Naive thymus-derived CD8-positive, alpha-beta T cell (primary cell): Measurements from ENCODE around the gene GOLPH3. TPM values are rescaled to one million over a fixed set of nuclear protein-coding genes. Genes with fewer than 3 reads are reported as not detected.
"Not testable (repeated sequence)": the region's sequence is repeated elsewhere in the genome, so short reads cannot be mapped to it uniquely, and the experiment has no call there.

Experiments
- ATAC-seq, 2 donors: fragments of 150-1000 bp; cut with Tn5 transposase in 1 of 2; sonication (Bioruptor Pico), chemical (Tn5 transposase) in 1 of 2; 1 replicate in 1 of 2; 2 replicates in 1 of 2; pipeline ENCODE4 v1.10.0; 2021; ENCODE audit warnings: mild to moderate bottlenecking in 2 of 2, moderate library complexity in 2 of 2
- POLR2A ChIA-PET: fragments of 350-600 bp; sonication (Branson Sonifier 250); formaldehyde crosslinking; loops from one replicate; lab custom pipeline; 2021; ENCODE audit warnings: antibody characterized with exemption; lab: Charles Lee
- DNase-seq, 10 donors: peaks; one replicate each; pipeline versions ENCODE4 v3.0.0 to v3.0.0-alpha.2; 2020 to 2022
- H3K27ac Mint-ChIP-seq, 10 donors: one replicate each; pipeline ENCODE4 v1.8.0; 2020 to 2022; ENCODE audit warnings: mild to moderate bottlenecking in 10 of 10, mixed read lengths in 10 of 10, moderate library complexity in 4 of 10, inconsistent platforms in 1 of 10
- H3K27me3 Mint-ChIP-seq, 5 donors: one replicate each; pipeline ENCODE4 v1.8.0; 2021 to 2022; ENCODE audit warnings: mixed read lengths in 5 of 5
- H3K36me3 Mint-ChIP-seq, 3 donors: one replicate each; pipeline ENCODE4 v1.8.0; 2020 to 2022; ENCODE audit warnings: mixed read lengths in 3 of 3, mild to moderate bottlenecking in 2 of 3, inconsistent platforms in 1 of 3
- H3K4me1 Mint-ChIP-seq, 4 donors: one replicate each; pipeline ENCODE4 v1.8.0; 2021 to 2022; ENCODE audit warnings: mixed read lengths in 4 of 4
- H3K4me3 Mint-ChIP-seq, 10 donors: one replicate each; pipeline ENCODE4 v1.8.0; 2020 to 2022; ENCODE audit warnings: mild to moderate bottlenecking in 10 of 10, mixed read lengths in 10 of 10, moderate library complexity in 6 of 10, inconsistent platforms in 1 of 10
- H3K9me3 Mint-ChIP-seq, 9 donors: one replicate each; pipeline ENCODE4 v1.8.0; 2020 to 2022; ENCODE audit warnings: mixed read lengths in 9 of 9, mild to moderate bottlenecking in 3 of 9, inconsistent platforms in 1 of 9, moderate library complexity in 1 of 9
- polyA plus RNA-seq, 3 donors: library from polyadenylated mRNA; unstranded; fragments of 300-500 nt; fragmentation: Illumina TruSeq; gene quantifications; one replicate each; pipeline ENCODE4 v1.2.3, GENCODE V29; 2021
- total RNA-seq, 8 experiments: library from RNA in 2 of 8; stranded (reverse) in 2 of 8; gene quantifications; one replicate each; pipeline ENCODE4 v1.2.3 and lab custom pipeline; 2021 to 2026

Gene GOLPH3
- total RNA-seq (10 to 100 TPM; 63.7 to 65.7 TPM), polyA plus RNA-seq (10 to 100 TPM; 64.0 to 88.0 (median 74.3) TPM), total RNA-seq (lab: John Stamatoyannopoulos, UW) (37.4 to 119 (median 93.6) reads per million in 6 experiments)

DNA sequence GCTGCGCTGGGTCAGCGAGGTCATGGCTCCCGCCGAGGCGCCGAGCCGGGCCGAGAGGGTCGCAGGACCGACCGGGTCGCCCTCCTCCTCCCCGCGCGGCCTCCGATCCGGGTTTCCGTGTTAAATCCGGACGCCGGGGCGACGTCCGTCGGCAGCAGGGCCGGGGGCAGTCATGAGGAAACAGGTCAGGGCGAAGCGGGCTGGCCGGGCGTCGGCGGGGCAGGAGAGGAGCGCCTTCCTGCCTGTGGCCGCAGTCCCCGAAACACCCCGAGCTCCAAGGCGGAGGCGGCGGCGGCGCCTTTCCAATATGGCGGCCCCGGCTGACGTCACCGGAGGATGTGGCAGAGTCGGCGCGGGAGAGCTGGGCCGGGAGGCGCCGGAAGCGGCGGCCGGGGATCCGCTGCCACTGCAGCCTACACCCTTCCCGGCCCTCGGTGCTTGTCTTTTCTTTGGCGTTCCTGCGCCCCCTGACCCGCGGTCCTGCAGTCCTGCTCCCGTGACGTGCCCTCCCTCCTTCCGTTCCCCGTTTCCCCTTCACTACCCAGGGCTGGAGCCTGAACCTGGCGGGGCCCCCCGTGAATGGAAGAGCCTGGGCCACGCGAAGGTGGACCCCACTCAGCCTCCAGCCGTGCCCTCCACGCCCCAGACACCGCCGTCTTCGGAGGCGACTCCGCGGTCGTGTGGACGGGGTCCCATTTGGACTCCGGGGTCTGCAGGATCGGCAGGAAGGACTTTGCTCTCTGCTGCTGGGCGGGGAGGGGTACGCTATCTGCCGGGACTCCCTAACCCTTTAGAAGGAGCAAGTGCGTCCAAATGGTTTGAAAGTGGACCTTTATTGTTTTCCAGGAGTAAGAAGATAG, at the start of gene GOLPH3:
Gene GOLPH3, minus strand, starts transcription at position 309 of the 860 bp plus-strand sequence. Its CDS starts 285 bp downstream, at position 24.
- H3K36me3 Mint-ChIP-seq: peaks cover 0 to 21% (median 6%) of the 10 kb centered on the region in 3 donors
- H3K9me3 Mint-ChIP-seq: no peaks in the 10 kb centered on the region
- peak within 1 kb of the TSS; percentile 95 to 99 (median 97) for H3K27ac Mint-ChIP-seq
- H3K4me1 Mint-ChIP-seq: peaks cover 12 to 41% (median 33%) of the 10 kb centered on the region in 4 donors
- ATAC-seq (peak; percentile 89 to 92), DNase-seq (peak; percentile 85 to 95 (median 89))
- H3K4me3 Mint-ChIP-seq: peak within 1 kb of the TSS; percentile 93 to 99 (median 97)
- H3K27me3 Mint-ChIP-seq: peaks cover 0 to 7% (median 2%) of the 10 kb centered on the region in 5 donors
- POLR2A ChIA-PET: interaction anchor here (0.6 to 3.0 kb wide), 10 partner anchors 8 to 771 kb away, joined by 3 to 10 read pairs (median 4); partner anchors contain the start of genes C5orf22, DROSHA, MTMR12 and SUB1

DNA sequence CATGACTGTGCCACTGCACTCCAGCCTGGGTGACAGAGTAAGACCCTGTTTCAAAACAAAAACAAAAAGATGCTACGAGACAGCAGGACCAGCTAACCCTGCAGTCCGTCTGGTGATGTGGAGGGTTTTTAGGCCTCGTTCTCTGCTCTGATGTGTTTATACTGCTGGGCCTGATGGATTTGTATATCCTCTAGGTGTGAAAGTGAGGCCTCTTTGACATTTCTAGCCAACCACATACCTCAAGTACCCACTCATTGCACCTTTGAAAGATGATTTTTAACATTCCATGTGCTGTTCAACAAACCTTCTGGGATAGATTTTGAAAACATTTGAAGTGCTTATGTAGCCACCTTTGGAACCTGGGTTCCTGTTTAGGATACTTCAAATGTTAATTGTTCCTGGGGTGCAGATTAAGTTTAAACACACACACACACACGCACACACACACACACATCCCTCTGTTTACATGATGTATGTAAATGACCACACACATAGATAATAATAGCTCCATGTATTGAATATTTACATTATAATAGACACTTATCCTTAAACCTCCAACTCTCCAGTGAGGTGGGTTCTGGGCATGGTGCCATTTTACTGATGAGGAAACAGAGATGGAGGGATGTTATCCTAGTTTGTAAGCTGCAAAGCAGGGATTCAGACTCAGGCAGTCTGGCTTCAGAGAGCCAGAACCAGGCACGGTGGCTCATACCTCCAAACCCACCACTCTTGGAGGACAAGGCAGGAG, 48.8 kb upstream of the GOLPH3 start:
- Mint-ChIP-seq H3K27ac (no peak overlapping the region), H3K4me3 (no peak overlapping the region), H3K4me1 (no peaks in the 10 kb centered on the region), H3K9me3 (no peaks in the 10 kb centered on the region), H3K36me3 (peaks cover 0 to 6% (median 5%) of the 10 kb centered on the region in 3 donors), H3K27me3 (no peaks in the 10 kb centered on the region)
- DNase-seq (no peak), ATAC-seq (no peak)
- POLR2A ChIA-PET: no interaction called here

DNA sequence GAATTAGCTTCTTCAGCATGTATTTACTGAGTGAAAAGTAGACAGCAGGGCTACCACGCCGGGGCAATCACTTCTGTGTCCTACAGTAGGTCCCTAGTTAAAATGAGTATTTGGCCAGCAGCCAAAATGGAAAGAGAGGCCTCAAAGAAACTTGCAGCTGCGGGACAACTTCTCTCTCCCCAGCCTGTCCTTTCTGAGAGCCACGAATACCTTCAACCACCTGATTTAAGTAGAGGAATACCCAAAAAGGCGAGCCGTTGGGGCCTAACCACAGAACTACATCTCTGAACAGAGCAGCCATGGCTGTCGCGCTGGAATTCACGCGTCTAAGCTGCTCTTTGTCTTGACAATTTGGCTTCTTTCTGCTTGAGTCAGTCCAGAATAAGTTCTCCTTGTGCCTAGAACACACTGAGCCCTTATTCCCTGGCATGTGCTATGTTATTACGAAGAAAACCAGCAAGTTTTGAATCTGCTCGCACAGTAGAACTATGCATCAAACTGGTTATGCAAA, 43.8 kb upstream of the GOLPH3 start:
- H3K9me3 Mint-ChIP-seq: peaks cover 0 to 2% (median 0%) of the 10 kb centered on the region in 9 donors

DNA sequence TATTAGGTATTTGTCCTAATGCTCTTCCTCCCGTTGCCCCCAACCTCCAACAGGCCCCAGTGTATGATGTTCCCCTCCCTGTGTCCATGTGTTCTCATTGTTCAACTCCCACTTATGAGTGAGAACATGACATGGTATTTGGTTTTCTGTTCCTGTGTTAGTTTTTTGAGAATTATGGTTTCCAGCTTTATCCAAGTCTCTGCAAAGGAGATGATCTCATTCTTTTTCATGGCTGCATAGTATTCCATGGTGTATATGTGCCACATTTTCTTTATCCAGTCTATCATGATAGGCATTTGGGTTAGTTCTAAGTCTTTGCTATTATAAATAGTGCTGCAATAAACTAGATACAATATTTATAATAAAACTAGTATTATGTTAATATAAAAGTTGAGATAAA, 40.2 kb upstream of the GOLPH3 start:
- H3K36me3 Mint-ChIP-seq, DNase-seq, H3K4me3 Mint-ChIP-seq, H3K27ac Mint-ChIP-seq, POLR2A ChIA-PET, H3K27me3 Mint-ChIP-seq, H3K9me3 Mint-ChIP-seq, ATAC-seq: not testable (repeated sequence)
- H3K4me1 Mint-ChIP-seq: peaks cover 0 to 12% (median 3%) of the 10 kb centered on the region in 4 donors

More for the DNA sequence above, 43.8 kb upstream of the GOLPH3 start:
- peak overlapping the region in 1 of 10 donors; percentile 29 for H3K27ac Mint-ChIP-seq
- no peak for ATAC-seq
- H3K36me3 Mint-ChIP-seq: no peaks in the 10 kb centered on the region
- H3K4me3 Mint-ChIP-seq: no peak overlapping the region
- no peak for DNase-seq
- POLR2A ChIA-PET: no interaction called here
- H3K4me1 Mint-ChIP-seq: no peaks in the 10 kb centered on the region
- peaks cover 0 to 3% (median 0%) of the 10 kb centered on the region in 5 donors for H3K27me3 Mint-ChIP-seq

DNA sequence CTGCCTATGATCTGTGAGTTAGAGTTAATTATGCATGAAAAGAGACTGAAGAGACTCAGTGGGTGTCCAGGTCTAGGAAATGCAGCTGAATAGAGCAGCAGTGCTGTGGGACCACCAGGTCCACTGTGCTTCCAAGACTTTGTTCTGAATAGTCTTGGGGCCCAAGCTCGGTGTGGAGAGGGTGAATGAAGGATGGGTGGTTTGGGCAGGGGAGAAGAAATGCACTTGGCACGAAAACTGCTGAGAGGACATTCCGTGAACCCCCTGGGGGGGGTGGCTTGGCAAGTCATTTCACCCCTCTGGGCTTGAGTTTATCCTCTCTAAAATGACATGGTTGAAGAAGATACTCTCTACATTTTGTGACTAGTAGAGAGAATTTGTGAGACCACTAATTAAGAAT, 36.0 kb upstream of the GOLPH3 start:
- Mint-ChIP-seq H3K9me3 (peaks cover 0 to 2% (median 0%) of the 10 kb centered on the region in 9 donors), H3K4me1 (peaks cover 0 to 12% (median 3%) of the 10 kb centered on the region in 4 donors), H3K36me3 (no peaks in the 10 kb centered on the region), H3K27ac (no peak overlapping the region), H3K27me3 (peaks cover 0 to 3% (median 0%) of the 10 kb centered on the region in 5 donors), H3K4me3 (no peak overlapping the region)
- ATAC-seq (no peak), DNase-seq (no peak)
- POLR2A ChIA-PET: no interaction called here

DNA sequence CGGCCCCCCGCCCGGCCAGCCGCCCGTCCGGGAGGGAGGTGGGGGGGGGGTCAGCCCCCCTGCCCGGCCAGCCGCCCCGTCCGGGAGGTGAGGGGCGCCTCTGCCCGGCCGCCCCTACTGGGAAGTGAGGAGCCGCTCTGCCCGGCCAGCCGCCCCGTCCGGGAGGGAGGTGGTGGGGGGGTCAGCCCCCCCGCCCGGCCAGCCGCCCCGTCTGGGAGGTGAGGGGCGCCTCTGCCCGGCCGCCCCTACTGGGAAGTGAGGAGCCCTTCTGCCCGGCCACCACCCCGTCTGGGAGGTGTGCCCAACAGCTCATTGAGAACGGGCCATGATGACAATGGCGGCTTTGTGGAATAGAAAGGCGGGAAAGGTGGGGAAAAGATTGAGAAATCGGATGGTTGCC, 34.7 kb upstream of the GOLPH3 start:
- H3K4me1 Mint-ChIP-seq: peaks cover 0 to 12% (median 3%) of the 10 kb centered on the region in 4 donors
- H3K27me3 Mint-ChIP-seq, DNase-seq, H3K36me3 Mint-ChIP-seq, H3K4me3 Mint-ChIP-seq, H3K9me3 Mint-ChIP-seq, ATAC-seq, POLR2A ChIA-PET, H3K27ac Mint-ChIP-seq: not testable (repeated sequence)

DNA sequence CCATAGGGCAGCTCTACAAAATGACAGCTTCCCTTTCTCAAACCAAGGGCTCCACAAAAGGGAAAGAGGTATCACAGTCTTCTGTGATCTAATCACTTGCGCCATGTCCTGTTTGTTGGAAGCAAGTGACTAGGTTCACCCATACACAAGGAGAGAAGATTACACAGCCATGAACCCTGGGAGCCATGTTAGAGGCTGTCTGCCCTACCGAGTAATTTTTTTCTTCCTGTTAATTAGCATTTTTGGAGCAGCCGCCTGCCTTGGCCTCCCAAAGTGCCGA, 33.2 kb upstream of the GOLPH3 start:
- Mint-ChIP-seq H3K27me3 (peaks cover 0 to 4% (median 0%) of the 10 kb centered on the region in 5 donors), H3K36me3 (no peaks in the 10 kb centered on the region), H3K4me3 (no peak overlapping the region), H3K4me1 (peaks cover 0 to 12% (median 3%) of the 10 kb centered on the region in 4 donors), H3K27ac (no peak overlapping the region), H3K9me3 (no peaks in the 10 kb centered on the region)
- no peak for ATAC-seq
- POLR2A ChIA-PET: no interaction called here
- DNase-seq: no peak

DNA sequence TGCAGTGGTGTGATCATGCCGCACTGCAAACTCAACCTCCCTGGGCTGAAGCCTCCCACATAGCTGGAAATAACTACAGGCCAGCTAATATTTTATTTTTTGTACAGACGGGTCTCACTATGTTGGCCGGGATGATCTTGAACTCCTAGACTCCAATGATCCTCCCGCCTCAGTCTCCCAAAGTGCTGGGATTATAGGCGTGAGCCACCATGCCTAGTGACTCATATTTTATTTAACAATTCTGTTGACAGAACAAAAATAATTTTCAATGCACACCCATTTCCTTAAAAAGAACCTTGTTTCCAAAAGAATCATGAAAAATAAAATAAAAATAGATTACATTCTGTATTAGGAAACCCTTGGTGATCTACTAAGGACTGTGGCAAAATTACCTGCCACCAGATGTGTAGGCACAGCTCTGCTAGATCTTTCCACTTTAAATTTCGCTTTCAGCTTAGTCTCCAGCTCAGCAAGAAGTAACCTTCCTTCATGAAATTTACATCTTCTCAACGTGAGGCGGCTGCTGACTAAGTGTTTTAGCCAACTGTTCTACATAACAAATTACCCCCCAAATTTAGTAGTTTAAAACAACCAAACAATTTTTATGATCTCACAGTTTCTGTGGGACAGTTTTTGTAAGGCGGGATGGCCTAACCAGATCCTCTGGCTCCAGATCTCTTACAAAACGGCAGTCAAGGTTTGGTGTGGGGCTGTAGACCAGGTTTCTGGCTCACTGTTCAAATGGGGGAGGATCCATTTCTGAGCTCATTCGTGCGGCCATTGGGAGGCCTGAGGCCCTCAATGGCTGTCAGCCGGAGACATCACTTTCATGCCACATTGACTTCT, 32.6 kb upstream of the GOLPH3 start:
- Mint-ChIP-seq H3K4me3 (no peak overlapping the region), H3K27me3 (peaks cover 0 to 5% (median 0%) of the 10 kb centered on the region in 5 donors), H3K27ac (peak overlapping the region in 1 of 10 donors; percentile 5), H3K9me3 (no peaks in the 10 kb centered on the region), H3K36me3 (no peaks in the 10 kb centered on the region), H3K4me1 (peaks cover 0 to 12% (median 3%) of the 10 kb centered on the region in 4 donors)
- ATAC-seq (no peak), DNase-seq (no peak)
- POLR2A ChIA-PET: no interaction called here

DNA sequence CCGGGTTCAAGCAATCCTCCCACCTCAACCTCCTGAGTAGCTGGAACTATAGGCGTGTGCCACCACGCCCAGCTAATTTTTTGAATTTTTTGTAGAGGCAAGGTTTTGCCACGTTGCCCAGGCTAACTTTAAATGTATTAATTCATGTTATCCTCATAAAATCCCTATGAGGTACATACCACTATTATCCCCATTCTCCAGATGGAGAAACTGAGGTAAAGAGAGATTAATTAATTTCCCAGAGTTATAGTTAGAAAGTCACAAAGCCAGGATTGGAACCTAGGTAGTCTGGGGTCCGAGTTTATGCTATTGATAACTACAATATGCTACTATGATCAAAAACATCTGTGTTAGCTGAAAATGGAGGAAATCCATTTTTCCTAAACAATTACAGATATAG, 31.9 kb upstream of the GOLPH3 start:
- no peak overlapping the region for H3K27ac Mint-ChIP-seq

DNA sequence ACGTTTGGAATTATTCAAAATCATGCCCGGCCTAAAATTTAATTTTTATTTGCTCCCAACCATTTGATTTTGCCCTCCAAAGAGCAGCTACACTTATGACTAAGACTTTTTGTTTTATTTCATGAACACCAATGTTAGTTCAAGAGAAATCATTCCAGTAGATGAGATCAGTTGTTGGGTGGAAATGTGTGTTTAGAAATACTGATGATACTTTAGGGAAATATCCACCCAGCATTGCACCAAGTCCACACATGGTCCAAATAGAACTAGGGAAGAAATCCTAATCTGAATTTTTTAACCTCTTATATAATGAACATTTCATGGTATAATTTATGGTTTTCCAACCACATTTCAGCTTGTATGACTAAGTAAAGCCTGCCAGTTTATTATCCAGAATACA, 28.3 kb upstream of the GOLPH3 start:
- no peak overlapping the region for H3K4me3 Mint-ChIP-seq
- peaks cover 0 to 12% (median 5%) of the 10 kb centered on the region in 5 donors for H3K27me3 Mint-ChIP-seq
- H3K4me1 Mint-ChIP-seq: no peaks in the 10 kb centered on the region
- no peaks in the 10 kb centered on the region for H3K9me3 Mint-ChIP-seq
- no peak overlapping the region for H3K27ac Mint-ChIP-seq
- POLR2A ChIA-PET: no interaction called here
- DNase-seq (no peak), ATAC-seq (no peak)
- H3K36me3 Mint-ChIP-seq: no peaks in the 10 kb centered on the region

More for the DNA sequence above, 31.9 kb upstream of the GOLPH3 start:
- no peaks in the 10 kb centered on the region for H3K9me3 Mint-ChIP-seq
- H3K4me1 Mint-ChIP-seq: peaks cover 0 to 8% (median 2%) of the 10 kb centered on the region in 4 donors
- POLR2A ChIA-PET: no interaction called here
- ATAC-seq (no peak), DNase-seq (no peak)
- no peak overlapping the region for H3K4me3 Mint-ChIP-seq
- H3K27me3 Mint-ChIP-seq: peaks cover 0 to 6% (median 0%) of the 10 kb centered on the region in 5 donors
- no peaks in the 10 kb centered on the region for H3K36me3 Mint-ChIP-seq

DNA sequence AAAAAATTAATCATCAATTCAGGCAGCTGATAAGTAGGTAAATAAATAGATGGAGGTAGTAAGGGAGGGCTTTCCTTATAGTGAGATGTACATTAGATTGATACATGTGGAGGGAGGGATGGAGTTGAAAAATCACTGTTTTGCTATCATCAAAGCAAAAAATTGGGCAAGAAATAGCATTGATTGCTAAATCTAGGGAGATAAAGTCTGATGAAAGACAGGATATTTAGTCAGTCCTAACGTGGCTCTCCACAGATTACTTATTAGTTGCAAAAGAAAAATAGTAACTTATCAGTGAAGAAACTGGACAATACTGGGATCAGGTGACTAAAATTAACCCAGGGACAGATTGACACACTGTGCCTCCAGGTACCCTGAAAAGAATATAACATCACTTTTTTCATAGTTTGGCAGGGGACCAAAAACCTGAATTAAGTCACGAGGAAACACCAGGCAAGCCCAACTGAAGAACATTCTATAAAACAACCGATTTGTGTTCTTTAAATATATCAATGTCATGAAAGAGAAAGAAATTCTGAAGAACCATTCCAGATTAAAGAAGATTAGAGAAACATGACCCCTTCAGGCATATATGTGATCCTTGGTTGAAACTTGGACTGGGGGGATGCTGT, 27.1 kb upstream of the GOLPH3 start:
- Mint-ChIP-seq H3K36me3 (no peaks in the 10 kb centered on the region), H3K4me1 (no peaks in the 10 kb centered on the region), H3K9me3 (no peaks in the 10 kb centered on the region), H3K27ac (peak overlapping the region in 1 of 10 donors; percentile 18), H3K4me3 (no peak overlapping the region), H3K27me3 (peaks cover 0 to 12% (median 6%) of the 10 kb centered on the region in 5 donors)
- ATAC-seq (no peak), DNase-seq (no peak)
- POLR2A ChIA-PET: no interaction called here
